ENCODE results near the gene LTB4R. TPM values are rescaled to one million over a fixed set of nuclear protein-coding genes. Genes with fewer than 3 reads are reported as not detected.

The LTB4R gene
- total RNA-seq, 1 experiment from 2014 or later = 9.4 TPM

DNA sequence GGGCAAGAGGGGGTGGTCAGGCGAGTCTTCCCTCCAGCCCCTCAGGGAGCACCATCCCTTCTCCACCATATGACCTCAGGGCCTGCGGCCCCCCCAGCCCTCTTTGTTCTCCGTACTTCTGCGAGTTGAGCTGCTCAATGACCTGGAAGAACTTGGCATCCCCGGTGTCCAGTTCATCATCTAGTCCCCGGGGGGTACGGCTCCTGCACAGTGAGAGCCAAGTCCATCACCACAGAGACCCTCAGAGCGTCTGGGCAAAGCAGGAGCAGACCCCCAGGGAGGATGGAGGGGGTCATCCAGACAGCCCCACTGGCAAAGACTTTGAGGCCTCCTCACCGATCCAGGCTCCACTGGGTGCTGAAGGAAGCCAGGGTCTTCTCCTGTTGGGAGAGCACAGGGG lies 14.7 kb downstream of the LTB4R start (continued):
- TF ChIP-seq ZNF423 (CRISPR knock-in tag; IDR thresholded peaks at IDR 0.05) = no peak
- TF ChIP-seq RORB (CRISPR knock-in tag; IDR thresholded peaks at IDR 0.05) = no peak
- TF ChIP-seq NFE2L1 (CRISPR knock-in tag; IDR thresholded peaks at IDR 0.05) = no peak
- TF ChIP-seq, protein P1, sequence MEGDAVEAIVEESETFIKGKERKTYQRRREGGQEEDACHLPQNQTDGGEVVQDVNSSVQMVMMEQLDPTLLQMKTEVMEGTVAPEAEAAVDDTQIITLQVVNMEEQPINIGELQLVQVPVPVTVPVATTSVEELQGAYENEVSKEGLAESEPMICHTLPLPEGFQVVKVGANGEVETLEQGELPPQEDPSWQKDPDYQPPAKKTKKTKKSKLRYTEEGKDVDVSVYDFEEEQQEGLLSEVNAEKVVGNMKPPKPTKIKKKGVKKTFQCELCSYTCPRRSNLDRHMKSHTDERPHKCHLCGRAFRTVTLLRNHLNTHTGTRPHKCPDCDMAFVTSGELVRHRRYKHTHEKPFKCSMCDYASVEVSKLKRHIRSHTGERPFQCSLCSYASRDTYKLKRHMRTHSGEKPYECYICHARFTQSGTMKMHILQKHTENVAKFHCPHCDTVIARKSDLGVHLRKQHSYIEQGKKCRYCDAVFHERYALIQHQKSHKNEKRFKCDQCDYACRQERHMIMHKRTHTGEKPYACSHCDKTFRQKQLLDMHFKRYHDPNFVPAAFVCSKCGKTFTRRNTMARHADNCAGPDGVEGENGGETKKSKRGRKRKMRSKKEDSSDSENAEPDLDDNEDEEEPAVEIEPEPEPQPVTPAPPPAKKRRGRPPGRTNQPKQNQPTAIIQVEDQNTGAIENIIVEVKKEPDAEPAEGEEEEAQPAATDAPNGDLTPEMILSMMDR (IDR thresholded peaks at IDR 0.05) = no peak

DNA sequence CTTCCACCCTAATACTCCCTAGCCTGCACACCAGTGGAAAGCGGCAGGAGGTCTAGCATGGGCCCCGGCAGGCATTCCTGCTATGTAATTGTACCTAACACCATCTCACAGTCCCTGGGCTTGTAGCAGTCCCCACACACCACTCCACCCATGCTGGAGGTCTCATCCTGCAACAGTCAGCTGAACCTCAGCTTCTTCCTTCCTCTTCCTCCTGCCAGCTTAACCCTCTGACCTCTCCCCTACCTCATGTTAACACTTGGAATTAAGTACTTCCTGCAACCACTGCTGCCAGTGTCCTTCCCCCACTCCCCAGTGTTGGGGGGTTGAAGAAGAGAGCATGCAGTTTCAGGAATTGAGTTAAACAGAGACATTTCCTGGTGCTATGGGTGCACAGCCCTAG lies 16.0 kb downstream of the LTB4R start:
- Mint-ChIP-seq H3K9me3 (no peaks in the 10 kb centered on the region), H3K4me3 (no peak overlapping the region), H3K4me1 (peaks cover 4% of the 10 kb centered on the region), H3K27me3 (ENCODE audit: low read depth) (peaks cover 81% of the 10 kb centered on the region), H3K27ac (no peak overlapping the region), H3K36me3 (no peaks in the 10 kb centered on the region)
- no peak for ATAC-seq
- POLR2A ChIA-PET = interaction anchor here (0.6 kb wide), 1 partner anchor 132 kb away, joined by 9 read pairs; the partner anchor contains the start of gene TM9SF1
- TF ChIP-seq, protein P2, sequence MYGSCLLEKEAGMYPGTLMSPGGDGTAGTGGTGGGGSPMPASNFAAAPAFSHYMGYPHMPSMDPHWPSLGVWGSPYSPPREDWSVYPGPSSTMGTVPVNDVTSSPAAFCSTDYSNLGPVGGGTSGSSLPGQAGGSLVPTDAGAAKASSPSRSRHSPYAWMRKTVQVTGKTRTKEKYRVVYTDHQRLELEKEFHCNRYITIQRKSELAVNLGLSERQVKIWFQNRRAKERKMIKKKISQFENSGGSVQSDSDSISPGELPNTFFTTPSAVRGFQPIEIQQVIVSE (CRISPR knock-in tag; IDR thresholded peaks at IDR 0.05; ENCODE audit: borderline replicate concordance) = no peak
- TF ChIP-seq OVOL2 (CRISPR knock-in tag; IDR thresholded peaks at IDR 0.05; ENCODE audit: borderline replicate concordance) (no peak), GABPB1 (CRISPR knock-in tag; IDR thresholded peaks at IDR 0.05) (no peak), TP53 (CRISPR knock-in tag; IDR thresholded peaks at IDR 0.05) (no peak), SMAD4 (CRISPR knock-in tag; IDR thresholded peaks at IDR 0.05) (no peak), ZBTB21 (CRISPR knock-in tag; IDR thresholded peaks at IDR 0.05; ENCODE audit: borderline replicate concordance) (no peak), MXD4 (CRISPR knock-in tag; IDR thresholded peaks at IDR 0.05; ENCODE audit: borderline replicate concordance) (no peak), CBFB (CRISPR knock-in tag; IDR thresholded peaks at IDR 0.05; ENCODE audit: low read depth) (no peak), FOXP1 (CRISPR knock-in tag; IDR thresholded peaks at IDR 0.05; ENCODE audit: borderline replicate concordance) (no peak), ATF1 (CRISPR knock-in tag; IDR thresholded peaks at IDR 0.05) (no peak), ZNF219 (CRISPR knock-in tag; IDR thresholded peaks at IDR 0.05; ENCODE audit: borderline replicate concordance) (no peak), GRHL2 (CRISPR knock-in tag; IDR thresholded peaks at IDR 0.05; ENCODE audit: insufficient replicate concordance, severe bottlenecking) (no peak)
- TF ChIP-seq, protein P3, sequence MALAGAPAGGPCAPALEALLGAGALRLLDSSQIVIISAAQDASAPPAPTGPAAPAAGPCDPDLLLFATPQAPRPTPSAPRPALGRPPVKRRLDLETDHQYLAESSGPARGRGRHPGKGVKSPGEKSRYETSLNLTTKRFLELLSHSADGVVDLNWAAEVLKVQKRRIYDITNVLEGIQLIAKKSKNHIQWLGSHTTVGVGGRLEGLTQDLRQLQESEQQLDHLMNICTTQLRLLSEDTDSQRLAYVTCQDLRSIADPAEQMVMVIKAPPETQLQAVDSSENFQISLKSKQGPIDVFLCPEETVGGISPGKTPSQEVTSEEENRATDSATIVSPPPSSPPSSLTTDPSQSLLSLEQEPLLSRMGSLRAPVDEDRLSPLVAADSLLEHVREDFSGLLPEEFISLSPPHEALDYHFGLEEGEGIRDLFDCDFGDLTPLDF (CRISPR knock-in tag; IDR thresholded peaks at IDR 0.05) = no peak
- TF ChIP-seq, protein P4, sequence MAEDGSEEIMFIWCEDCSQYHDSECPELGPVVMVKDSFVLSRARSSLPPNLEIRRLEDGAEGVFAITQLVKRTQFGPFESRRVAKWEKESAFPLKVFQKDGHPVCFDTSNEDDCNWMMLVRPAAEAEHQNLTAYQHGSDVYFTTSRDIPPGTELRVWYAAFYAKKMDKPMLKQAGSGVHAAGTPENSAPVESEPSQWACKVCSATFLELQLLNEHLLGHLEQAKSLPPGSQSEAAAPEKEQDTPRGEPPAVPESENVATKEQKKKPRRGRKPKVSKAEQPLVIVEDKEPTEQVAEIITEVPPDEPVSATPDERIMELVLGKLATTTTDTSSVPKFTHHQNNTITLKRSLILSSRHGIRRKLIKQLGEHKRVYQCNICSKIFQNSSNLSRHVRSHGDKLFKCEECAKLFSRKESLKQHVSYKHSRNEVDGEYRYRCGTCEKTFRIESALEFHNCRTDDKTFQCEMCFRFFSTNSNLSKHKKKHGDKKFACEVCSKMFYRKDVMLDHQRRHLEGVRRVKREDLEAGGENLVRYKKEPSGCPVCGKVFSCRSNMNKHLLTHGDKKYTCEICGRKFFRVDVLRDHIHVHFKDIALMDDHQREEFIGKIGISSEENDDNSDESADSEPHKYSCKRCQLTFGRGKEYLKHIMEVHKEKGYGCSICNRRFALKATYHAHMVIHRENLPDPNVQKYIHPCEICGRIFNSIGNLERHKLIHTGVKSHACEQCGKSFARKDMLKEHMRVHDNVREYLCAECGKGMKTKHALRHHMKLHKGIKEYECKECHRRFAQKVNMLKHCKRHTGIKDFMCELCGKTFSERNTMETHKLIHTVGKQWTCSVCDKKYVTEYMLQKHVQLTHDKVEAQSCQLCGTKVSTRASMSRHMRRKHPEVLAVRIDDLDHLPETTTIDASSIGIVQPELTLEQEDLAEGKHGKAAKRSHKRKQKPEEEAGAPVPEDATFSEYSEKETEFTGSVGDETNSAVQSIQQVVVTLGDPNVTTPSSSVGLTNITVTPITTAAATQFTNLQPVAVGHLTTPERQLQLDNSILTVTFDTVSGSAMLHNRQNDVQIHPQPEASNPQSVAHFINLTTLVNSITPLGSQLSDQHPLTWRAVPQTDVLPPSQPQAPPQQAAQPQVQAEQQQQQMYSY (CRISPR knock-in tag; IDR thresholded peaks at IDR 0.05) = no peak
- CTCF ChIA-PET = interaction anchor here (0.8 to 17.1 kb wide), 9 partner anchors 9 to 131 kb away, joined by 3 to 518 read pairs (median 6); partner anchors contain the start of genes CBLN3, KHNYN, LTB4R2 and RIPK3
- DNase-seq (ENCODE audit: low spot score) = no peak

Measured in WTC11 (cell line).